GM12801 (cell line): Measurements from ENCODE around the gene KMT5B.

Experiments
- CTCF ChIP-seq: IDR thresholded peaks from one replicate; pipeline ENCODE4 v1.5.1; 2011; ENCODE audit warnings: control low read depth; ENCODE audit not compliant: insufficient read length; ENCODE audit errors: extremely low read depth

Gene KMT5B

GRCh38 chr11:68173926-68174325, 39.2 kb downstream of the KMT5B start:
- no peak for TF ChIP-seq CTCF

- no peak for TF ChIP-seq CTCF
Observed at GRCh38 chr11:68169442-68169841, 43.7 kb downstream of the KMT5B start.

DNA sequence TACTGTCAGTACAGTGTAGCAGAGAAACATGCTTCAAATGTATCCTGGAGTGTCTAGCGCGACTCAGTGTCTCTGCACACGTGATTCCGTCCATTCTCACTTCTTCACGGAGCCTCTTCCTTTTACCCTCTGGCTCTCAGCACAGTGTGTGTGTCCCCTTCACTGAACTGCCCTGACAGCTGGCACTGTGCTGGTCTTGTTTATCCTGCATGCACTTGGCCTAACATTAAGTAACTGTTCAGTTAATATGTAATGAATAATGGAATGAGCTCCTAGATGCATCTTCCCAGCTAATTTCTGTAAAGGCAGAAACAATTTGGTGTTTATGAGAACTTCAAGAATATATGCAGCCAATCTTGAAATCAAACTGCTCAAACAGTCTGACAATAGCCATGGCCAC, 44.4 kb downstream of the KMT5B start:
- no peak for TF ChIP-seq CTCF

- no peak for TF ChIP-seq CTCF
Observed at GRCh38 chr11:68167474-68167873, 45.6 kb downstream of the KMT5B start.

DNA sequence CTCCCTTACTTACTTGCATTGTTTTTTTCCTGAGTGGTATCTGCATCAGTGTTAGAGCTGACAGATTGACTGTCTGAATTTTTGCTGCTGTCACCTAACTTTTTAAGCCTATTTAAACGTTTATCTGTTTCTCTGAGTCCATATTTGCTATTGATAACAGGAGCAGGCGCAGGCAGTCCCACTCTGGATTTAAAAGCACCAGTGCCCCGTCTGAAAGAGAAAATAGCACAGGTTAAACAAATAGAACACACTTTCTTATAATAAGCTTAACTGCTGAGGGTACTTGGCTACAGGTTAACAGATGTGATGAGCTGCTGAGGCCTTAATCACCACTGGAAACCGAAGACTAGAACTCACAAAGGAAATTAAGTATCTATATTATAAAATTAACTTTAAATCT, 46.1 kb downstream of the KMT5B start:
- TF ChIP-seq CTCF = no peak

GRCh38 chr11:68165601-68166000, 47.5 kb downstream of the KMT5B start:
- no peak for TF ChIP-seq CTCF

GRCh38 chr11:68164437-68164836, 48.7 kb downstream of the KMT5B start:
- no peak for TF ChIP-seq CTCF

DNA sequence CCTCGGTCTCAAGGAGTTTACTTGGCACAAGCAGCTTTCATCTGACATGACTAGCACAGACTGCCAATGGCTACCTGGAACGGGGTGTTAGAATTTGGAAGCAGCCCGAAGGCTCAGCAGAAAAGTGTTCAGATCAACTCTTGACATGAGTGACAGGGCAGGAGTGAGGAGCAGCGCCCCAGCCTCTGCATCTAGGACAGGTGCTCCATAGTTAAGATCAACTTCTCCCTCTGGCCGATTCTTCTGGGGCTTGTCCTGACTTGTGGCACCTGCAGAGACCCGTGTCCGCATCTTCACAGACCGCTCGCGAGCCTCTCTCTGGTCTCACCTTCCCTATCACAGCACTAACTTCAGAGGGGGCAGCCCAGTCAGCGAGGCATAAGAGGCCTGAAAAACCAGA, 49.4 kb downstream of the KMT5B start:
- TF ChIP-seq CTCF = no peak
